Posterior cingulate gyrus (tissue), 11 donors: Measurements from ENCODE around the gene DR1.
"Not testable (repeated sequence)": the region's sequence is repeated elsewhere in the genome, so short reads cannot be mapped to it uniquely, and the experiment has no call there.

Source experiments
- DNase-seq, 10 donors: peaks; one replicate each; pipeline versions ENCODE4 v3.0.0 to v3.0.0-alpha.2; 2020 to 2021; ENCODE audit warnings: mixed read lengths in 3 of 10
- intact Hi-C: fragments of 100-400 bp; cut with DNase I; formaldehyde crosslinking; loops from one replicate; pipeline ENCODE4 v1.15.1; 2023

The DR1 gene

GRCh38 chr1:93339171-93339697 lies 6.5 kb upstream of the DR1 start:
- intact Hi-C loops: no loop called here
- DNase-seq: no peak

- intact Hi-C loops: no loop called here
Measured at GRCh38 chr1:93340090-93340489, 5.6 kb upstream of the DR1 start.

GRCh38 chr1:93344484-93344883 lies 1.2 kb upstream of the DR1 start:
- intact Hi-C loops: no loop called here
- DNase-seq: no peak

More at GRCh38 chr1:93340090-93340489, 5.6 kb upstream of the DR1 start:
- no peak for DNase-seq

GRCh38 chr1:93344886-93345632 lies 648 bp upstream of the DR1 start:
- no peak for DNase-seq
- intact Hi-C loops: loop anchor here (5.0 kb wide), 3 partner anchors 163 to 502 kb away; partner anchors contain the start of genes CCDC18, MTF2 and TMED5

- DNase-seq: peak in 3 of 10 donors; percentile 9 to 74 (median 25)
- intact Hi-C loops: loop anchor here (5.0 kb wide), 3 partner anchors 164 to 501 kb away; partner anchors contain the start of genes CCDC18, MTF2 and TMED5
Measured at GRCh38 chr1:93346421-93346993, 800 bp downstream of the DR1 start.

- DNase-seq: no peak
- intact Hi-C loops: loop anchor here (5.0 kb wide), 3 partner anchors 165 to 500 kb away; partner anchors contain the start of genes CCDC18, MTF2 and TMED5
Measured at GRCh38 chr1:93347334-93347899, 1.7 kb downstream of the DR1 start.

GRCh38 chr1:93348104-93348728 lies 2.5 kb downstream of the DR1 start:
- no peak for DNase-seq
- intact Hi-C loops: loop anchor here (5.0 kb wide), 3 partner anchors 166 to 499 kb away; partner anchors contain the start of genes CCDC18, MTF2 and TMED5

GRCh38 chr1:93349231-93350135 lies 3.8 kb downstream of the DR1 start:
- intact Hi-C loops: loop anchor here (5.0 kb wide), 3 partner anchors 167 to 498 kb away; partner anchors contain the start of genes CCDC18, MTF2 and TMED5
- no peak for DNase-seq

GRCh38 chr1:93350322-93350721 lies 4.6 kb downstream of the DR1 start:
- intact Hi-C loops: no loop called here
- no peak for DNase-seq

- intact Hi-C loops: no loop called here
- DNase-seq: no peak
Measured at GRCh38 chr1:93350875-93351274, 5.2 kb downstream of the DR1 start.

GRCh38 chr1:93351346-93351745 lies 5.6 kb downstream of the DR1 start:
- intact Hi-C loops, DNase-seq: not testable (repeated sequence)

- no peak for DNase-seq
- intact Hi-C loops: no loop called here
Measured at GRCh38 chr1:93352376-93352775, 6.7 kb downstream of the DR1 start.

GRCh38 chr1:93353286-93353685 lies 7.6 kb downstream of the DR1 start:
- no peak for DNase-seq
- intact Hi-C loops: no loop called here

- intact Hi-C loops: no loop called here
- DNase-seq: no peak
Measured at GRCh38 chr1:93354749-93355148, 9.0 kb downstream of the DR1 start.

- intact Hi-C loops: no loop called here
- no peak for DNase-seq
Measured at GRCh38 chr1:93357242-93357641, 11.5 kb downstream of the DR1 start.

GRCh38 chr1:93358293-93358692 lies 12.6 kb downstream of the DR1 start:
- intact Hi-C loops: no loop called here
- no peak for DNase-seq

GRCh38 chr1:93360111-93360510 lies 14.4 kb downstream of the DR1 start:
- DNase-seq: no peak
- intact Hi-C loops: no loop called here

- intact Hi-C loops: no loop called here
- DNase-seq: no peak
Measured at GRCh38 chr1:93362237-93362636, 16.5 kb downstream of the DR1 start.

- no peak for DNase-seq
- intact Hi-C loops: no loop called here
Measured at GRCh38 chr1:93365813-93366212, 20.1 kb downstream of the DR1 start.

- no peak for DNase-seq
- intact Hi-C loops: no loop called here
Measured at GRCh38 chr1:93369734-93370133, 24.0 kb downstream of the DR1 start.
